Duodenal mucosa (tissue), 2 donors: Measurements from ENCODE around the gene UVRAG.

Experiments
- H3K27ac ChIP-seq: one replicate; pipeline ENCODE4 v1.7.0; 2013; ENCODE audit warnings: low read depth, low read length
- H3K27me3 ChIP-seq, 2 donors: one replicate each; pipeline ENCODE4 v1.7.0; 2013; ENCODE audit warnings: low read length in 2 of 2, control low read depth in 1 of 2; ENCODE audit not compliant: insufficient read depth in 2 of 2, control insufficient read depth in 1 of 2
- H3K36me3 ChIP-seq, 2 donors: one replicate each; pipeline ENCODE4 v1.7.0; 2013; ENCODE audit warnings: low read length in 2 of 2, control low read depth in 1 of 2; ENCODE audit not compliant: insufficient read depth in 2 of 2, control insufficient read depth in 1 of 2
- H3K4me1 ChIP-seq, 2 donors: one replicate each; pipeline ENCODE4 v1.7.0; 2013; ENCODE audit warnings: low read length in 2 of 2, control low read depth in 1 of 2; ENCODE audit not compliant: insufficient read depth in 2 of 2, control insufficient read depth in 1 of 2
- H3K4me3 ChIP-seq, 2 donors: one replicate each; pipeline ENCODE4 v1.7.0; 2013; ENCODE audit warnings: low read length in 2 of 2, low read depth in 1 of 2
- H3K9ac ChIP-seq, 2 donors: one replicate each; pipeline ENCODE4 v1.7.0; 2013; ENCODE audit warnings: low read length in 2 of 2, low read depth in 1 of 2
- H3K9me3 ChIP-seq, 2 donors: one replicate each; pipeline ENCODE4 v1.7.0; 2013; ENCODE audit warnings: low read length in 2 of 2, control low read depth in 1 of 2; ENCODE audit not compliant: control insufficient read depth in 1 of 2

Gene UVRAG

DNA sequence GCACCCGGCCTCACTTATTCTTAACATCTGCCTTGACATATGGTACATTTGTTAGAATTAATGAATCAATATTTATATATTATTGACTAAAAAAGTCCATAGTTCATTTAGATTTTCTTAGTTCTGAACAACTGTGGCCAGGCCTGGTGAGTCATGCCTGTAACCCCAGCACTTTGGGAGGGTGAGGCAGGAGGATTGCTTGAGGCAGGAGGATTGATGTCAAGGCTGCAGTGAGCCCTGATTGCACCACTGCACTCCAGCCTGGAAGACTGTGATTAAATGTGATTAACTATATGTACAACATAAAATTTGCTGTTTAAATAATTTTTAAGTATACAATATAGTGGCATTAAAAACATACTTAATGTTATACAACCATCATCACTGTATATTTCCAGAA, 5.6 kb downstream of the UVRAG start:
- Histone ChIP-seq H3K27me3 (no peaks in the 10 kb centered on the region), H3K4me1 (peaks cover 24 to 43% of the 10 kb centered on the region in 2 donors), H3K4me3 (no peak overlapping the region), H3K27ac (no peak overlapping the region), H3K36me3 (no peaks in the 10 kb centered on the region), H3K9ac (no peak overlapping the region), H3K9me3 (no peaks in the 10 kb centered on the region)

DNA sequence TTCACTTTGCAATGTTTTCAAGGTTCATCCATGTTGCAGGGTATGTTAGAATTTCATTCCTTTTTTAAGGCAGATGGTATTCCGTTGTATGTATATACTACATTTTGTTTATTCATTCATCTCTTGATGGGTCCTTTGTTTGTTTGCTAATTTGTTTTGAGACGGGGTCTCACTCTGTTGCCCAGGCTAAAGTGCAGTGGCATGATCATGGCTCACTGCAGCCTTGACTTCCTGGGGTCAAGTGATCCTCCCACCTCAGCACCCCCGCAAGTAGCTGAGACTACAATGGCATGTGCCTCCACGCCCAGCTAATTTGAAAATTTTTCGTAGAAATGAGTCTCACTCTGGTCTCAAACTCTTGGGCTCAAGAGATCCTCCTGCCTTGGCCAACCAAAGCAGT, 6.2 kb downstream of the UVRAG start:
- no peak overlapping the region for H3K4me3 ChIP-seq
- peaks cover 21 to 42% of the 10 kb centered on the region in 2 donors for H3K4me1 ChIP-seq
- H3K9me3 ChIP-seq = no peaks in the 10 kb centered on the region
- no peaks in the 10 kb centered on the region for H3K36me3 ChIP-seq
- H3K27ac ChIP-seq = no peak overlapping the region
- no peaks in the 10 kb centered on the region for H3K27me3 ChIP-seq
- no peak overlapping the region for H3K9ac ChIP-seq

DNA sequence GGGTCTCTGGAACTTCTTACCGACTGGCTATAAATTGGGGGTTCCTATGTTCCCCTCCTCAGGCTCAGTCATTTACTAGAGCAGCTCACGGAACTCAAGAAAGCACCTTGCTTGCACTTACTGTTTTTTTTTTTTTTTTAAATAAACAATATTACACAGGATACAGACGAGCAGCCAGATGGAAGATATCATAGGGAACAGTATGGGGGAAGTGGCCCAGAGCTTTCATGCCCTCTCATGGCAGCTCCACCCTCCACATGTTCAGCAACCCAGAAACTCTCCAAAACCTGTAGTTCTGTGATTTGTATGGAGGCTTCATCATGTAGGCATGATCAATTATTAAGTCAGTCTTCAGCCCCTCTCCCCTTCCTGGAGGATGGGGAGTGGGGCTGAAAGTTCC, 7.5 kb downstream of the UVRAG start:
- Histone ChIP-seq H3K9ac (no peak overlapping the region), H3K9me3 (no peaks in the 10 kb centered on the region), H3K4me3 (no peak overlapping the region), H3K27ac (no peak overlapping the region), H3K36me3 (no peaks in the 10 kb centered on the region), H3K4me1 (peaks cover 9 to 35% of the 10 kb centered on the region in 2 donors), H3K27me3 (no peaks in the 10 kb centered on the region)

DNA sequence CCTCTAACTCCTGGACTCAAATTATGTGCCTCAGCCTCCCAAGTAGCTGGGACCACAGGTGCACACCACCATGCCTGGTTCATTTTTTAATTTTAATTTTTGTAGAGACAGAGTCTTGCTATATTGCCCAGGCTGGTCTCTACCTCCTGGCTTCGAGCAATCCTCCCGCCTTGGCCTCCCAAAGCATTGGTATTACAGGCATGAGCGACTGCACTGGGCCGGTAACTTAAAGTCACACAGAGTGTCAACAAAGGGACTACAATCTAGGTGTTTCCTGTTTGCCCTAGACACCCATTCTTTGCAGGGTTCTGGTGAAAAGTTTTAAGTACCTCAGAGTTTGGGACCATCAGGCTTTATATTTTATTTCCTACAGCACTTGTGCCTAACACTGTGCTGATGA, 8.4 kb downstream of the UVRAG start:
- Histone ChIP-seq H3K27me3 (no peaks in the 10 kb centered on the region), H3K36me3 (no peaks in the 10 kb centered on the region), H3K9me3 (no peaks in the 10 kb centered on the region), H3K9ac (no peak overlapping the region), H3K27ac (no peak overlapping the region), H3K4me3 (no peak overlapping the region), H3K4me1 (peaks cover 9 to 34% of the 10 kb centered on the region in 2 donors)

DNA sequence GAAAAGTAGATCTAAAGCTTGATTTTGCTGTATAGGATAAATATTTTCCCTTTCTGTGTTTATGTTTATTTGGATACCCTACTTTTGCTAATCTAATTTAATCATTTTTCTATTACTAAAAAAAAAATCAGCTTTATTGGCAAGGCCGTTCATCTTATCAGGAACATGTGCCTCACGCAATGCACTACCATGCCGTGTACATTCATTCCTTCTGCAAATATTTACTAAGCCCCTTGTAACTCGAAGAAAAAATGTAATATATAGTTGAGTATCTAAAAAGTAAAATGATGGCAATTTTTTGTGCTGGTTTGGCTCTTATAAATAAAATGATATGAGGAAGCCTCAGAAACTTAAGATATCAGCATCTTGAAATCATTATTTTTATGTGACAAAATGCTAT, 8.9 kb downstream of the UVRAG start:
- H3K4me1 ChIP-seq = peaks cover 9 to 34% of the 10 kb centered on the region in 2 donors
- no peaks in the 10 kb centered on the region for H3K27me3 ChIP-seq
- no peaks in the 10 kb centered on the region for H3K9me3 ChIP-seq
- H3K27ac ChIP-seq = no peak overlapping the region
- H3K9ac ChIP-seq = no peak overlapping the region
- H3K4me3 ChIP-seq = no peak overlapping the region
- no peaks in the 10 kb centered on the region for H3K36me3 ChIP-seq

DNA sequence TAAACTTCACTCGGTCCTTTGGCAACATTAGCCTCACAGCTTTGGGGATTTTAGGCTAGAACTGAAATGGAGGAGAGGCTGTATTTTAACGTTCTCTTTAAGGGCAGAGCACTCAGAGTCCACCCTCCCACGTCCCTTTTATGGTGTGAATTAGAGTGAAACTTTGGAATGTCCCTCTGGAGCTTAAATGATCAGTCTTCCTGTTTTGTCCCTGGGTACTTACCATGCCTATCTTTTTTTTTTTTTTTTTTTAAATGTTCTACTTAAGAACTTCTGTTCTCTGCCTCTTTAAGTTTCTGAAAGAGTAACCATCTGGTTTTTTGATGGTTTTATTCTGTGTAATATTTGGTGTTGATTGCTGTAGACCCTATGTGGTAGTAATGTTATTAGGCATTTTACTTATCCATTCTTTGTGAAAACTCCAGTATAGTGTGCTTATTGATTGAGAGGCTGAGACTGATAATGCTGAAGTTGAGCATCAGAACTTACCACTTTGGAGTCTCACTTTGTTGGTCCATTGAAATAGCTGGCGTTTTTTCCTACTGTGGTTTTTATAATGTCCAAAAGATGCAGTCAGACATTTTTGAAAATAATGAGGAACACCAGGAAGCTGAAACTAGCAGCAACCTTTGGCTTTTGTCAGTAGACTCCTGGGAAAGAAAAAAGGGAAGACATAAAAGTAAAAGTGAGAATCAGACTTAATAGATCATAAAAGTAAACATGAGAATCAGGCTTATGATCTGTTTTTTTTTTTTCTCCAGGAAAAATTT, 11.6 kb downstream of the UVRAG start:
- H3K4me1 ChIP-seq = peaks cover 9 to 18% of the 10 kb centered on the region in 2 donors
- H3K4me3 ChIP-seq = no peak overlapping the region
- H3K9me3 ChIP-seq = no peaks in the 10 kb centered on the region
- H3K27me3 ChIP-seq = no peaks in the 10 kb centered on the region
- H3K27ac ChIP-seq = no peak overlapping the region
- no peak overlapping the region for H3K9ac ChIP-seq
- H3K36me3 ChIP-seq = no peaks in the 10 kb centered on the region

DNA sequence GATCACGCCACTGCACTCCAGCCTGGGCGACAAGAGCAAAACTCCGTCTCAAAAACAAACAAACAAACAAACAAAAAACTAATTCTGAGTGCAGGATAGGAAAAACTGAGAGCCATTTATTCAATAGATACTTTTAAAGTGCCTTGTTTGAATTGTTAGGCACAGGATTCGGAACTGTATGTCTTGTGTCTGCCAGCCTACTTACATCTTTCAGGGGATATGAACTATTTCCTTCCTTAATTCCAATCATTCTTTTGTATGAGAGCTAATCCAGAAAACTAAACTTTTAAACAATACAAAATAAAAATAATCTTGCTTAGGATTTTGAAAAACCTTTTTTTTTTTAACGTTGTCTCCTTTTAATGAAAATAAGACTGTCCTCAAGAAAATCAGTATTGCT, 12.6 kb downstream of the UVRAG start:
- Histone ChIP-seq H3K27me3 (no peaks in the 10 kb centered on the region), H3K4me1 (peaks cover 9 to 20% of the 10 kb centered on the region in 2 donors), H3K9me3 (no peaks in the 10 kb centered on the region), H3K9ac (no peak overlapping the region), H3K4me3 (no peak overlapping the region), H3K27ac (no peak overlapping the region), H3K36me3 (no peaks in the 10 kb centered on the region)

DNA sequence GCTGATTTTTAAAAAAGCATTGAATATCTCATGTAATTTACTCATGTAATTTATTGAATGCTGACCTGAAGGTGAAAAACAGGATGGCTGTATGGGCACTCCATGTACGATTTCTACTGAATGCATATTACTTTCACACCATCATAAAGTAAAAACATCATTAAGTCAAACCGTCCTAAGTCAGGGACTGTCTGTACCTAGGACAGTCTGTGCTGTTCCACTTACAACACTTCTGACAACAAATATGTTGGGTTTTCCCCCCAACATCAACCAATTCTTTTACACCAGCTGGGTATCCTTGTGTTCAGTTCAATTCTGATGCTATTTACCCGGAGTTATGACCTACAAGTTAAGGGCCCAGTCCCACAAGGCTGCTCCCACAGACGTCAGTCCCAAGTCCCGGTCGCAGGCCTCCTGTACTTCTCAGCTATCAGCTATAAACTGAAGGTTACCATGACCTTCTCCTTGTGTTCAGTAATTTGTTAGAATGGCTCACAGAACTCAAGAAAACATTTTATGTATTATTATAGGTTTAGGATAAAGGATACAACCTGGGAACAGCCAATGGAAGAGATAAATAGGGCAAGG, 17.0 kb downstream of the UVRAG start:
- H3K27me3 ChIP-seq = no peaks in the 10 kb centered on the region
- H3K9ac ChIP-seq = no peak overlapping the region
- no peak overlapping the region for H3K27ac ChIP-seq
- no peaks in the 10 kb centered on the region for H3K9me3 ChIP-seq
- no peak overlapping the region for H3K4me3 ChIP-seq
- H3K36me3 ChIP-seq = no peaks in the 10 kb centered on the region
- H3K4me1 ChIP-seq = peaks cover 0 to 7% of the 10 kb centered on the region in 2 donors

DNA sequence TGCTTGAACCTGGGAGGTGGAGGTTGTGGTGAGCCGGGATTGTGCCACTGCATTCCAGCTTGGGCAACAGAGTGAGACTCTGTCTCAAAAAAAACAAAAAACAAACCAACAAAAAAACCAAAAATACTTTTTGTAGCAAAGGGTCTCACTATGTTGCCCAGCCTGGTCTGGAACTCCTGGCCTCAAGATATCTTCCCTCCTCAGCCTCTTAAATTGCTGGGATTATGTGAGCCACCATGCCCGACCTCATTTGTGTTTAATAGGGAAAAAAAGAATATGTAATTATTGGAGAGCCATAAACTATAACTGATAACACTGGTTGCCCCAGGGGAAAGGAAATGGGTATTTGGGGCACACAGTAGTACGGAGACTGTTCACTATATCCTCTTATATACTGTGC, 19.7 kb downstream of the UVRAG start:
- H3K4me3 ChIP-seq = no peak overlapping the region

DNA sequence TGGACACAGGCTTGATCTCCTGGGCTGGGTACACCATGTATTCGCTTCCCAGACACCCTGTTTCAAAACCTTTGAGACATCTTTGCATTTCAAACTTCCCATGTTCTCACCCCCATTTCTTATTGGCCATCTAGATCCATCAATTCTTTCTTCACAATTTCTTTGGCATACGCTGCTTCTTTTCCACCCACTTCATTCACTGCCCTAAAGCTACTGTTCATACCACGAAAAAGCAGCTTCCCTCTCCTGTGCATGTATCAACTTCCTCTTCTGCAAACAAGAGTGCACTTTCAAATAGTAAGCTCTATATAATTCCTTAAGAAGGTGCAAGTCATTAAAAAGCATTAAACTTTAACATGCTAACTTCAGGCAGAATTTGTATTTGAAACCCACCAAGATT, 21.4 kb downstream of the UVRAG start:
- no peak overlapping the region for H3K4me3 ChIP-seq
- H3K27ac ChIP-seq = no peak overlapping the region
- no peaks in the 10 kb centered on the region for H3K27me3 ChIP-seq
- no peaks in the 10 kb centered on the region for H3K36me3 ChIP-seq
- no peak overlapping the region for H3K9ac ChIP-seq
- no peaks in the 10 kb centered on the region for H3K9me3 ChIP-seq
- H3K4me1 ChIP-seq = peaks cover 0 to 4% of the 10 kb centered on the region in 2 donors

More for the DNA sequence above, 19.7 kb downstream of the UVRAG start:
- Histone ChIP-seq H3K9me3 (no peaks in the 10 kb centered on the region), H3K36me3 (no peaks in the 10 kb centered on the region), H3K27ac (no peak overlapping the region), H3K4me1 (peaks cover 0 to 4% of the 10 kb centered on the region in 2 donors), H3K9ac (no peak overlapping the region), H3K27me3 (no peaks in the 10 kb centered on the region)
